AG09309 (cell line): ENCODE results near the gene KCNG3.

Experiments
- DNase-seq: peaks from one replicate; pipeline ENCODE4 v3.0.0-alpha.2; 2010; ENCODE audit warnings: low read depth
- H3K4me3 ChIP-seq: 2 replicates; pipeline ENCODE4 v1.5.1; 2011; ENCODE audit warnings: mild to moderate bottlenecking, low read depth, low read length, moderate library complexity; ENCODE audit not compliant: control insufficient read depth
- TF ChIP-seq, protein P1 (sequence below): IDR thresholded peaks from 2 replicates; pipeline ENCODE4 v1.5.1; 2011; ENCODE audit warnings: mild to moderate bottlenecking, low read depth, low read length, inconsistent platforms; ENCODE audit not compliant: insufficient read depth, control insufficient read depth; ENCODE audit errors: missing control alignments

The KCNG3 gene

GRCh38 chr2:42421601-42422239, 72.1 kb downstream of the KCNG3 start:
- DNase-seq, result no peak
- TF ChIP-seq, protein P1, sequence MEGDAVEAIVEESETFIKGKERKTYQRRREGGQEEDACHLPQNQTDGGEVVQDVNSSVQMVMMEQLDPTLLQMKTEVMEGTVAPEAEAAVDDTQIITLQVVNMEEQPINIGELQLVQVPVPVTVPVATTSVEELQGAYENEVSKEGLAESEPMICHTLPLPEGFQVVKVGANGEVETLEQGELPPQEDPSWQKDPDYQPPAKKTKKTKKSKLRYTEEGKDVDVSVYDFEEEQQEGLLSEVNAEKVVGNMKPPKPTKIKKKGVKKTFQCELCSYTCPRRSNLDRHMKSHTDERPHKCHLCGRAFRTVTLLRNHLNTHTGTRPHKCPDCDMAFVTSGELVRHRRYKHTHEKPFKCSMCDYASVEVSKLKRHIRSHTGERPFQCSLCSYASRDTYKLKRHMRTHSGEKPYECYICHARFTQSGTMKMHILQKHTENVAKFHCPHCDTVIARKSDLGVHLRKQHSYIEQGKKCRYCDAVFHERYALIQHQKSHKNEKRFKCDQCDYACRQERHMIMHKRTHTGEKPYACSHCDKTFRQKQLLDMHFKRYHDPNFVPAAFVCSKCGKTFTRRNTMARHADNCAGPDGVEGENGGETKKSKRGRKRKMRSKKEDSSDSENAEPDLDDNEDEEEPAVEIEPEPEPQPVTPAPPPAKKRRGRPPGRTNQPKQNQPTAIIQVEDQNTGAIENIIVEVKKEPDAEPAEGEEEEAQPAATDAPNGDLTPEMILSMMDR, result no peak
- no peak overlapping the region for H3K4me3 ChIP-seq

GRCh38 chr2:42421157-42421485, 72.7 kb downstream of the KCNG3 start:
- no peak for DNase-seq
- H3K4me3 ChIP-seq, result no peak overlapping the region
- TF ChIP-seq, protein P1, result no peak

DNA sequence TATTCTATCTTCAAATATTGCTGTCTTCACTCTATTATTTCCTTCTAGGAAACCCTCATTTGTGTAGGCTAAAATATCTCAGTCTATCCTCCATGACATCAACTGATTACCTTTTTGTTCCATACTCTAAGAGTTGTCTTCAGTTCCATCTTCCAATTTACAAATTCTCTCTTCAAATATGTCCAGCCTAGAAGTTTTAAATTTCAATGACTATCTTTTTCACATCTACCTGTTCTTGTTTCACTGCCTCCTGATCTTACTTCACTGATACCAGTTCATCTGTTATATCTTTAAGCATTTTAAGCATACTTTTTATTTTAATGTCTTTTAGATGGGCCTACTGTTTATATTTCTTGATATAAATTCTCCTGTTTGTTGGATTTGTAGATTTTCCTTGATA, 79.1 kb downstream of the KCNG3 start:
- TF ChIP-seq, protein P1, result no peak
- DNase-seq, result no peak
- no peak overlapping the region for H3K4me3 ChIP-seq

- no peak overlapping the region for H3K4me3 ChIP-seq
- no peak for DNase-seq
- TF ChIP-seq, protein P1, result no peak
Observed at GRCh38 chr2:42414158-42414557, 79.6 kb downstream of the KCNG3 start.

DNA sequence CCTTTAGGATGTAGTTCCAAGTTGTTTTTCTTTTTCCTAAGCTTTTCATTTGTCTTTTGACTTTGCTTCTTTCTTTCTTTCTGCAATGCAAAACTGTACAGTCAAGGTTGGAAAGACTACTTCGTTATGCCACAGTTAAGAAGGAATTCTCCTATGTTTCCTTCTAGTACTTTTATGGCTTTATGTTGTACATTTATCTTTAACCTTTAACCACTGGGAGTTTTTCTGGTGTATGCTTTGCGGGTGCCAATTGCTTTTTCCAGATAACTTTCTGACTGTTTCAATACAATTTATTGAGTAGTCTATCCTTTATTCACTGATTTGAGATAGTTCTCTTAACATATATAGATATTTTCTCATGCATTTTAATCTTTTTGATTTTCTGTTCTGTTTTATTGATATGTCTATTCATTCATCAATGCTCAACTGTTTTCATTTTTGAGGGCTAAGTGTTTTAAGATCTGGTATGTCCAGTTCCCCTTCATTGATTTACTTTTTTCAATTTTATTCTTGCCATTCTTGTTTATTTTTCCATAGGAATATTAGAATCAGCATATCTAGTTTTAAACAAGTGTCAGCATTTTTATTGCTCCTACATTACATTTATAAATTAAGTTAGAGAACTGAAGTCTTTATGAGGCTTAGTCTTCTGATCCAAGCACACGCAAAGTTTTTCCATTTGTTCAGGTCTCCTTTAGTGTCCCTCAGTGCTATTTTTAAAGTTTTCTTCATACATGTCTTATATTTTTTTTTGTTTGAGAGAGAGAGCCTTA, 82.9 kb downstream of the KCNG3 start:
- TF ChIP-seq, protein P1, result no peak
- no peak overlapping the region for H3K4me3 ChIP-seq
- DNase-seq, result no peak

DNA sequence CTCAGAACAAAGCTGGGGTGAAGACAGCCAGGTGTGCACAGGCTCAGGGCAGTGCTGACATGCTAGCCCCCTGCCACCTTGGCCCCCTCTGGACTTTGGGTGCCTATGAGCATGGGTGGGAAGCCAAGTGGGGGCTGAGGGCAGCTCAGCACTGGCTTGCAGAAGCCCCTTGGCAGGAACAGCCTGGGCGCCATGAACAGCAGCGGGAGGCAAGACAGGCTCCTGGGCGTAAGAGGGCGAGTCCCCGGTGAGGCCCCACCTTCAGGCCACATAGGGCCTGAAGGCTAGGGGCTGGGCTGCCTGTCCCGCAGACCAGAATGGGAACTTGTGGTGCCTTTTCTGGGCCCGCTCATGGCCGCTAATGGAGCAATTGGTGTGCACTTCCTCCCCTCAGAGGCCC, 85.8 kb downstream of the KCNG3 start:
- DNase-seq, result no peak
- TF ChIP-seq, protein P1, result no peak
- no peak overlapping the region for H3K4me3 ChIP-seq
